Neural progenitor cell (in vitro differentiated cells): ENCODE measurements around the gene ARL6. TPM values are rescaled to one million over a fixed set of nuclear protein-coding genes. Genes with fewer than 3 reads are reported as not detected.
"Not testable (repeated sequence)": the region's sequence is repeated elsewhere in the genome, so short reads cannot be mapped to it uniquely, and the experiment has no call there.

ENCODE experiments used
- DNase-seq: peaks from one replicate; pipeline ENCODE4 v3.0.0-alpha.2; 2016; ENCODE audit warnings: low spot score
- H2AFZ ChIP-seq: fragments of 200-600 bp; sonication (generic); replicated peaks from 2 replicates; pipeline ENCODE4 v1.6.1; 2016; ENCODE audit warnings: antibody characterized with exemption
- H3F3A ChIP-seq: fragments of 200-600 bp; sonication (generic); 2 replicates; pipeline ENCODE4 v1.6.1; 2016; ENCODE audit warnings: antibody characterized with exemption, low read depth
- H3K27ac ChIP-seq: fragments of 200-600 bp; sonication (generic); 2 replicates; pipeline ENCODE4 v1.5.1; 2016; ENCODE audit warnings: mild to moderate bottlenecking
- H3K27me3 ChIP-seq: fragments of 200-600 bp; sonication (generic); 2 replicates; pipeline ENCODE4 v1.6.1; 2016; ENCODE audit warnings: mild to moderate bottlenecking, moderate library complexity
- H3K36me3 ChIP-seq: fragments of 200-600 bp; sonication (generic); 2 replicates; pipeline ENCODE4 v1.5.1; 2016
- H3K4me1 ChIP-seq: fragments of 200-600 bp; sonication (generic); 2 replicates; pipeline ENCODE4 v1.6.1; 2016; ENCODE audit warnings: mixed run types
- H3K4me2 ChIP-seq: fragments of 200-600 bp; sonication (generic); 2 replicates; pipeline ENCODE4 v1.6.1; 2016
- H3K4me3 ChIP-seq: fragments of 200-600 bp; sonication (generic); 2 replicates; pipeline ENCODE4 v1.5.1; 2016
- H3K79me2 ChIP-seq: fragments of 200-600 bp; sonication (generic); 2 replicates; pipeline ENCODE4 v1.6.1; 2016; ENCODE audit warnings: low read depth
- H3K9ac ChIP-seq: fragments of 200-600 bp; sonication (generic); 2 replicates; pipeline ENCODE4 v1.6.1; 2016
- H3K9me3 ChIP-seq: fragments of 200-600 bp; sonication (generic); 2 replicates; pipeline ENCODE4 v1.5.1; 2016; ENCODE audit warnings: low read depth
- H4K20me1 ChIP-seq: fragments of 200-600 bp; sonication (generic); 2 replicates; pipeline ENCODE4 v1.6.1; 2016; ENCODE audit warnings: low read depth
- H3K27ac Mint-ChIP-seq: 3 replicates; pipeline ENCODE4 v1.8.0; 2021; ENCODE audit warnings: mixed read lengths
- H3K27me3 Mint-ChIP-seq: 2 replicates; pipeline ENCODE4 v1.8.0; 2022; ENCODE audit warnings: low read depth, mild to moderate bottlenecking, inconsistent platforms, moderate library complexity, mixed read lengths; ENCODE audit not compliant: insufficient read depth
- H3K36me3 Mint-ChIP-seq: 3 replicates; pipeline ENCODE4 v1.8.0; 2021; ENCODE audit warnings: mixed read lengths
- H3K4me1 Mint-ChIP-seq: 3 replicates; pipeline ENCODE4 v1.8.0; 2021; ENCODE audit warnings: mixed read lengths
- H3K4me3 Mint-ChIP-seq: 3 replicates; pipeline ENCODE4 v1.8.0; 2021; ENCODE audit warnings: mild to moderate bottlenecking, moderate library complexity, mixed read lengths
- H3K9me3 Mint-ChIP-seq: 3 replicates; pipeline ENCODE4 v1.8.0; 2020; ENCODE audit warnings: mixed read lengths
- EZH2 ChIP-seq: fragments of 200-600 bp; sonication (generic); IDR thresholded peaks from 2 replicates; pipeline ENCODE4 v1.6.1; 2017; ENCODE audit warnings: antibody characterized with exemption, mild to moderate bottlenecking, moderate library complexity
- EZH2phosphoT487 ChIP-seq: fragments of 200-600 bp; sonication (generic); IDR thresholded peaks from 2 replicates; pipeline ENCODE4 v1.6.1; 2017; ENCODE audit warnings: antibody characterized with exemption
- total RNA-seq: library from RNA; depleted of rRNA; stranded (reverse); fragments of >200 nt; gene quantifications from 2 replicates; pipeline ENCODE4 v1.2.3, GENCODE V29; 2015; ENCODE audit warnings: low replicate concordance
- TF ChIP-seq, protein P1 (sequence below): fragments of 200-600 bp; sonication (generic); IDR thresholded peaks from 2 replicates; pipeline ENCODE4 v1.5.1; 2017; ENCODE audit warnings: antibody characterized with exemption, mild to moderate bottlenecking

ARL6 gene
- total RNA-seq, 1 donor from 2014 or later, result 14.2 TPM

DNA sequence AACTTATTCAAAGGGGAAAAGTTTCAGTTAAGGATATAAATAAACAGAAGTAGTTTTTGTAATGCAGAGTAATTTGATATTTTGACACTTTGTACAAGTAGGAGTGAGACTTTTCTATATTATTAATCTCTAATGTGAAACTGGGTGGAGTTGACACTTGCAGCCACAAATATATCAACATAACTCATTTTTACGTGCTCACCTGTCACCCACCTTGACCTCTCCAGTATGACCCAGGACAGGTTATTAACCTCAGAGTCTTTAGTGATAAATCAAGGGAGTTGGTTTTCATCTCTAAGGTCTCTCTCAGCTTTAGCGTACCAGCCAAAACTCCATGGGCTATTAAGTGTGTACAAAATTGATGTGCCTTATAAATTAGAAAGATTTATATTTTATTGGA is 64.6 kb downstream of the ARL6 start:
- no peak overlapping the region for H3K27ac ChIP-seq
- H3K27ac Mint-ChIP-seq, result no peak overlapping the region
- H3K4me3 ChIP-seq, result no peak overlapping the region
- peaks cover 4% of the 10 kb centered on the region for H3K79me2 ChIP-seq
- no peak overlapping the region for H3K9ac ChIP-seq
- no peak for DNase-seq
- H3K9me3 Mint-ChIP-seq, result peaks cover 2% of the 10 kb centered on the region
- H3K27me3 Mint-ChIP-seq, result peaks cover 6% of the 10 kb centered on the region
- no peaks in the 10 kb centered on the region for H3K36me3 ChIP-seq
- H3K4me1 Mint-ChIP-seq, result no peaks in the 10 kb centered on the region
- no peak overlapping the region for H2AFZ ChIP-seq
- TF ChIP-seq EZH2 (no peak), EZH2phosphoT487 (no peak)
- TF ChIP-seq, protein P1, sequence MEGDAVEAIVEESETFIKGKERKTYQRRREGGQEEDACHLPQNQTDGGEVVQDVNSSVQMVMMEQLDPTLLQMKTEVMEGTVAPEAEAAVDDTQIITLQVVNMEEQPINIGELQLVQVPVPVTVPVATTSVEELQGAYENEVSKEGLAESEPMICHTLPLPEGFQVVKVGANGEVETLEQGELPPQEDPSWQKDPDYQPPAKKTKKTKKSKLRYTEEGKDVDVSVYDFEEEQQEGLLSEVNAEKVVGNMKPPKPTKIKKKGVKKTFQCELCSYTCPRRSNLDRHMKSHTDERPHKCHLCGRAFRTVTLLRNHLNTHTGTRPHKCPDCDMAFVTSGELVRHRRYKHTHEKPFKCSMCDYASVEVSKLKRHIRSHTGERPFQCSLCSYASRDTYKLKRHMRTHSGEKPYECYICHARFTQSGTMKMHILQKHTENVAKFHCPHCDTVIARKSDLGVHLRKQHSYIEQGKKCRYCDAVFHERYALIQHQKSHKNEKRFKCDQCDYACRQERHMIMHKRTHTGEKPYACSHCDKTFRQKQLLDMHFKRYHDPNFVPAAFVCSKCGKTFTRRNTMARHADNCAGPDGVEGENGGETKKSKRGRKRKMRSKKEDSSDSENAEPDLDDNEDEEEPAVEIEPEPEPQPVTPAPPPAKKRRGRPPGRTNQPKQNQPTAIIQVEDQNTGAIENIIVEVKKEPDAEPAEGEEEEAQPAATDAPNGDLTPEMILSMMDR, result no peak
- peaks cover 4% of the 10 kb centered on the region for H3K36me3 Mint-ChIP-seq
- H3K4me1 ChIP-seq, result no peaks in the 10 kb centered on the region
- H3K4me2 ChIP-seq, result no peak overlapping the region
- no peak overlapping the region for H3K4me3 Mint-ChIP-seq
- no peaks in the 10 kb centered on the region for H3F3A ChIP-seq
- no peaks in the 10 kb centered on the region for H3K9me3 ChIP-seq
- H3K27me3 ChIP-seq, result no peaks in the 10 kb centered on the region
- peaks cover 11% of the 10 kb centered on the region for H4K20me1 ChIP-seq

DNA sequence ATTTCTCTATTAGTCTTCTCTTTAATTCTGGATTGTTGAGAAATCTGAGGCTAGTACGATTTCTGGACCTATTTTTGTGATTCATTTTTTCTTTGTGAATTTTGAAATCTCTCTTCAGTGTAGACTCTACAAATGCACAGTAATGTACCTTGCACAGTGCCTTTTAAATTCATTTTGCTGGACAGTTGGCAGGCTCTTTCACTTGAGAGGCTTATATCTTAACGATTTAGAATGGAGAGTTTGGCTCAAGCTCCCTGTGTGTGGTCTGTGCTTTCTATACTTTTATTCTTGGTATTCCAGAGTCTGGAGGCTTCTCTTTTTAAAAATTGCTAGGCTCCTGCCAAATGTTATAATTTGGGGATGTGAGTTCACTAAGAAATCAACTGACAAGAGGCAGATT is 66.1 kb downstream of the ARL6 start:
- peaks cover 2% of the 10 kb centered on the region for H3K9me3 Mint-ChIP-seq

DNA sequence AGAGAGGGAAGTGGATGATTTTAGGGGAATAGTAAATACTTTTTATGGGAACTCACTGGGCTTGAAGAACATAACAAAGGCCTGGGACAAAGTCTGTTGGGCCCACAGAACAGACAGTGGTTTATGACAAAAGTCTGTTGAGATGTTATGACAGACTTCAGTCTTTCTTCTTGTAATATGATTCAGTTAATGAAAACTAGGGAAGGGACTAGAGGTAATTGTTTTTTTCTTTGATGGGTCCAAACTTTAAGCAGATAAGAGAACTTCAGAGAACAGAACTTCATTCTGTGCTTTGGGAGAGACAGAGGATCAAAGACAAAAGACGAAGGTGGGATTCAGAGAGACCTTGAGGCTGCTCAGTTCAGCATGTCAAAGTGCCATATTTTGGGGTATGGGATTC is 66.6 kb downstream of the ARL6 start:
- H3K36me3 Mint-ChIP-seq, result peaks cover 4% of the 10 kb centered on the region
- Histone ChIP-seq H3F3A (no peaks in the 10 kb centered on the region), H3K27me3 (no peaks in the 10 kb centered on the region), H3K9ac (no peak overlapping the region), H3K4me1 (no peaks in the 10 kb centered on the region), H3K9me3 (no peaks in the 10 kb centered on the region), H4K20me1 (peaks cover 1% of the 10 kb centered on the region), H3K4me2 (no peak overlapping the region), H3K4me3 (no peak overlapping the region), H3K27ac (no peak overlapping the region), H3K36me3 (no peaks in the 10 kb centered on the region), H3K79me2 (peaks cover 4% of the 10 kb centered on the region), H2AFZ (no peak overlapping the region)
- no peak overlapping the region for H3K4me3 Mint-ChIP-seq
- DNase-seq, result no peak
- peaks cover 2% of the 10 kb centered on the region for H3K9me3 Mint-ChIP-seq
- H3K4me1 Mint-ChIP-seq, result no peaks in the 10 kb centered on the region
- H3K27ac Mint-ChIP-seq, result no peak overlapping the region
- TF ChIP-seq, protein P1, result no peak
- TF ChIP-seq EZH2phosphoT487, result no peak
- TF ChIP-seq EZH2, result no peak
- peaks cover 5% of the 10 kb centered on the region for H3K27me3 Mint-ChIP-seq

More for the DNA sequence above, 66.1 kb downstream of the ARL6 start:
- Histone ChIP-seq H3K36me3 (no peaks in the 10 kb centered on the region), H3K9me3 (no peaks in the 10 kb centered on the region), H3K27me3 (no peaks in the 10 kb centered on the region), H3K79me2 (peaks cover 4% of the 10 kb centered on the region), H2AFZ (no peak overlapping the region), H3K27ac (no peak overlapping the region), H3F3A (no peaks in the 10 kb centered on the region), H3K4me3 (no peak overlapping the region), H3K9ac (no peak overlapping the region), H4K20me1 (peaks cover 6% of the 10 kb centered on the region), H3K4me1 (no peaks in the 10 kb centered on the region), H3K4me2 (no peak overlapping the region)
- peaks cover 5% of the 10 kb centered on the region for H3K27me3 Mint-ChIP-seq
- DNase-seq, result no peak
- TF ChIP-seq EZH2 (no peak), EZH2phosphoT487 (no peak)
- TF ChIP-seq, protein P1, result no peak
- no peak overlapping the region for H3K27ac Mint-ChIP-seq
- peaks cover 4% of the 10 kb centered on the region for H3K36me3 Mint-ChIP-seq
- H3K4me3 Mint-ChIP-seq, result no peak overlapping the region
- no peaks in the 10 kb centered on the region for H3K4me1 Mint-ChIP-seq

DNA sequence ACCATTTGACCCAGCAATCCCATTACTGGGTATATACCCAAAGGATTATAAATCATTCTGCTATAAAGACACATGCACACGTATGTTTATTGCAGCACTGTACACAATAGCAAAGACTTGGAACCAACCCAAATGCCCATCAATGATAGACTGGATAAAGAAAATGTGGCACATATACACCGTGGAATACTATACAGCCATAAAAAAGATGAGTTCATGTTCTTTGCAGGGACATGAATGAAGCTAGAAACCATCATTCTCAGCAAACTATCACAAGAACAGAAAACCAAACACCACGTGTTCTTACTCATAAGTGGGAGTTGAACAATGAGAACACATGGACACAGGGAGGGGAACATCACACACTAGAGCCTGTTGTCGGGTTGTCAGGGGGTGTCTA is 68.6 kb downstream of the ARL6 start:
- H3K9me3 ChIP-seq, H3K36me3 Mint-ChIP-seq, H3K9ac ChIP-seq, H3K27ac Mint-ChIP-seq, H3K36me3 ChIP-seq, H3K4me1 ChIP-seq, H4K20me1 ChIP-seq, H3K27me3 Mint-ChIP-seq, H3K4me2 ChIP-seq, DNase-seq, H3K9me3 Mint-ChIP-seq, H3K4me1 Mint-ChIP-seq, H3K27ac ChIP-seq, H3K79me2 ChIP-seq, H3K4me3 ChIP-seq, H3K4me3 Mint-ChIP-seq, H2AFZ ChIP-seq, H3K27me3 ChIP-seq, H3F3A ChIP-seq: not testable (repeated sequence)
